ENCODE results near the gene PIM2. TPM values are rescaled to one million over a fixed set of nuclear protein-coding genes. Genes with fewer than 3 reads are reported as not detected.

The PIM2 gene
- total RNA-seq, 1 donor from 2014 or later, result 3.1 TPM

- Histone ChIP-seq H3K4me1 (ENCODE audit: control insufficient read depth in 3 of 3, insufficient read depth in 3 of 3, low read length in 3 of 3) (peaks cover 37 to 44% (median 44%) of the 10 kb centered on the region in 3 donors), H3K27ac (ENCODE audit: low read depth, low read length) (peak overlapping the region; percentile 69), H3K36me3 (ENCODE audit: control insufficient read depth in 3 of 3, insufficient read depth in 3 of 3, low read length in 3 of 3) (peaks cover 0 to 13% (median 0%) of the 10 kb centered on the region in 3 donors), H3K4me3 (ENCODE audit: low read length in 3 of 3) (peak overlapping the region; percentile 75 to 84 (median 81)), H3K27me3 (ENCODE audit: control insufficient read depth in 3 of 3, insufficient read depth in 3 of 3, low read length in 3 of 3) (peaks cover 0 to 4% (median 0%) of the 10 kb centered on the region in 3 donors), H3K9ac (ENCODE audit: low read depth in 1 of 3, low read length in 3 of 3) (peak overlapping the region; percentile 71 to 89 (median 77)), H3K9me3 (ENCODE audit: control insufficient read depth in 3 of 3, low read length in 3 of 3) (no peaks in the 10 kb centered on the region)
Measured at GRCh38 chrX:48956728-48957414, 38.0 kb upstream of the PIM2 start.

GRCh38 chrX:48948589-48948988 is 29.8 kb upstream of the PIM2 start:
- Histone ChIP-seq H3K27me3 (ENCODE audit: control insufficient read depth in 3 of 3, insufficient read depth in 3 of 3, low read length in 3 of 3) (no peaks in the 10 kb centered on the region), H3K27ac (ENCODE audit: low read depth, low read length) (no peak overlapping the region), H3K9ac (ENCODE audit: low read depth in 1 of 3, low read length in 3 of 3) (no peak overlapping the region), H3K4me3 (ENCODE audit: low read length in 3 of 3) (no peak overlapping the region), H3K36me3 (ENCODE audit: control insufficient read depth in 3 of 3, insufficient read depth in 3 of 3, low read length in 3 of 3) (peaks cover 0 to 3% (median 0%) of the 10 kb centered on the region in 3 donors), H3K4me1 (ENCODE audit: control insufficient read depth in 3 of 3, insufficient read depth in 3 of 3, low read length in 3 of 3) (peaks cover 7 to 11% (median 8%) of the 10 kb centered on the region in 3 donors), H3K9me3 (ENCODE audit: control insufficient read depth in 3 of 3, low read length in 3 of 3) (no peaks in the 10 kb centered on the region)

- H3K27ac ChIP-seq (ENCODE audit: low read depth, low read length), result no peak overlapping the region
- H3K36me3 ChIP-seq (ENCODE audit: control insufficient read depth in 3 of 3, insufficient read depth in 3 of 3, low read length in 3 of 3), result peaks cover 2 to 10% (median 4%) of the 10 kb centered on the region in 3 donors
- H3K9me3 ChIP-seq (ENCODE audit: control insufficient read depth in 3 of 3, low read length in 3 of 3), result no peaks in the 10 kb centered on the region
- peaks cover 0 to 8% (median under 1%) of the 10 kb centered on the region in 3 donors for H3K4me1 ChIP-seq (ENCODE audit: control insufficient read depth in 3 of 3, insufficient read depth in 3 of 3, low read length in 3 of 3)
- H3K9ac ChIP-seq (ENCODE audit: low read depth in 1 of 3, low read length in 3 of 3), result no peak overlapping the region
- no peak overlapping the region for H3K4me3 ChIP-seq (ENCODE audit: low read length in 3 of 3)
- H3K27me3 ChIP-seq (ENCODE audit: control insufficient read depth in 3 of 3, insufficient read depth in 3 of 3, low read length in 3 of 3), result no peaks in the 10 kb centered on the region
Measured at GRCh38 chrX:48945517-48946348, 26.9 kb upstream of the PIM2 start.

GRCh38 chrX:48942895-48943294 is 24.1 kb upstream of the PIM2 start:
- Histone ChIP-seq H3K27me3 (ENCODE audit: control insufficient read depth in 3 of 3, insufficient read depth in 3 of 3, low read length in 3 of 3) (no peaks in the 10 kb centered on the region), H3K4me1 (ENCODE audit: control insufficient read depth in 3 of 3, insufficient read depth in 3 of 3, low read length in 3 of 3) (peaks cover 7 to 22% (median 19%) of the 10 kb centered on the region in 3 donors), H3K36me3 (ENCODE audit: control insufficient read depth in 3 of 3, insufficient read depth in 3 of 3, low read length in 3 of 3) (peaks cover 2 to 11% (median 9%) of the 10 kb centered on the region in 3 donors), H3K9me3 (ENCODE audit: control insufficient read depth in 3 of 3, low read length in 3 of 3) (no peaks in the 10 kb centered on the region), H3K27ac (ENCODE audit: low read depth, low read length) (no peak overlapping the region), H3K4me3 (ENCODE audit: low read length in 3 of 3) (no peak overlapping the region), H3K9ac (ENCODE audit: low read depth in 1 of 3, low read length in 3 of 3) (no peak overlapping the region)

GRCh38 chrX:48940404-48940955 is 21.7 kb upstream of the PIM2 start:
- no peak overlapping the region for H3K9ac ChIP-seq (ENCODE audit: low read depth in 1 of 3, low read length in 3 of 3)
- no peak overlapping the region for H3K27ac ChIP-seq (ENCODE audit: low read depth, low read length)
- H3K36me3 ChIP-seq (ENCODE audit: control insufficient read depth in 3 of 3, insufficient read depth in 3 of 3, low read length in 3 of 3), result peaks cover 2 to 13% (median 11%) of the 10 kb centered on the region in 3 donors
- H3K4me3 ChIP-seq (ENCODE audit: low read length in 3 of 3), result no peak overlapping the region
- no peaks in the 10 kb centered on the region for H3K27me3 ChIP-seq (ENCODE audit: control insufficient read depth in 3 of 3, insufficient read depth in 3 of 3, low read length in 3 of 3)
- no peaks in the 10 kb centered on the region for H3K9me3 ChIP-seq (ENCODE audit: control insufficient read depth in 3 of 3, low read length in 3 of 3)
- peaks cover 14 to 22% (median 19%) of the 10 kb centered on the region in 3 donors for H3K4me1 ChIP-seq (ENCODE audit: control insufficient read depth in 3 of 3, insufficient read depth in 3 of 3, low read length in 3 of 3)

GRCh38 chrX:48939524-48940228 is 20.9 kb upstream of the PIM2 start:
- no peak overlapping the region for H3K9ac ChIP-seq (ENCODE audit: low read depth in 1 of 3, low read length in 3 of 3)
- no peak overlapping the region for H3K27ac ChIP-seq (ENCODE audit: low read depth, low read length)
- H3K36me3 ChIP-seq (ENCODE audit: control insufficient read depth in 3 of 3, insufficient read depth in 3 of 3, low read length in 3 of 3), result peaks cover 4 to 16% (median 12%) of the 10 kb centered on the region in 3 donors
- no peaks in the 10 kb centered on the region for H3K27me3 ChIP-seq (ENCODE audit: control insufficient read depth in 3 of 3, insufficient read depth in 3 of 3, low read length in 3 of 3)
- H3K4me1 ChIP-seq (ENCODE audit: control insufficient read depth in 3 of 3, insufficient read depth in 3 of 3, low read length in 3 of 3), result peaks cover 14 to 22% (median 19%) of the 10 kb centered on the region in 3 donors
- no peaks in the 10 kb centered on the region for H3K9me3 ChIP-seq (ENCODE audit: control insufficient read depth in 3 of 3, low read length in 3 of 3)
- no peak overlapping the region for H3K4me3 ChIP-seq (ENCODE audit: low read length in 3 of 3)

- Histone ChIP-seq H3K36me3 (ENCODE audit: control insufficient read depth in 3 of 3, insufficient read depth in 3 of 3, low read length in 3 of 3) (peaks cover 10 to 23% (median 20%) of the 10 kb centered on the region in 3 donors), H3K9me3 (ENCODE audit: control insufficient read depth in 3 of 3, low read length in 3 of 3) (no peaks in the 10 kb centered on the region), H3K27ac (ENCODE audit: low read depth, low read length) (no peak overlapping the region), H3K4me3 (ENCODE audit: low read length in 3 of 3) (no peak overlapping the region), H3K27me3 (ENCODE audit: control insufficient read depth in 3 of 3, insufficient read depth in 3 of 3, low read length in 3 of 3) (no peaks in the 10 kb centered on the region), H3K4me1 (ENCODE audit: control insufficient read depth in 3 of 3, insufficient read depth in 3 of 3, low read length in 3 of 3) (peaks cover 14 to 20% (median 19%) of the 10 kb centered on the region in 3 donors), H3K9ac (ENCODE audit: low read depth in 1 of 3, low read length in 3 of 3) (no peak overlapping the region)
Measured at GRCh38 chrX:48938721-48939425, 20.0 kb upstream of the PIM2 start.

- Histone ChIP-seq H3K9ac (ENCODE audit: low read depth in 1 of 3, low read length in 3 of 3) (no peak overlapping the region), H3K36me3 (ENCODE audit: control insufficient read depth in 3 of 3, insufficient read depth in 3 of 3, low read length in 3 of 3) (peaks cover 12 to 23% (median 18%) of the 10 kb centered on the region in 3 donors), H3K27ac (ENCODE audit: low read depth, low read length) (no peak overlapping the region), H3K4me3 (ENCODE audit: low read length in 3 of 3) (no peak overlapping the region), H3K9me3 (ENCODE audit: control insufficient read depth in 3 of 3, low read length in 3 of 3) (no peaks in the 10 kb centered on the region), H3K4me1 (ENCODE audit: control insufficient read depth in 3 of 3, insufficient read depth in 3 of 3, low read length in 3 of 3) (peaks cover 14 to 19% (median 17%) of the 10 kb centered on the region in 3 donors), H3K27me3 (ENCODE audit: control insufficient read depth in 3 of 3, insufficient read depth in 3 of 3, low read length in 3 of 3) (no peaks in the 10 kb centered on the region)
Measured at GRCh38 chrX:48937054-48937907, 18.5 kb upstream of the PIM2 start.
